ENCODE results near the gene LCN1.
"Not testable (repeated sequence)": the region's sequence is repeated elsewhere in the genome, so short reads cannot be mapped to it uniquely, and the experiment has no call there.

The LCN1 gene

DNA sequence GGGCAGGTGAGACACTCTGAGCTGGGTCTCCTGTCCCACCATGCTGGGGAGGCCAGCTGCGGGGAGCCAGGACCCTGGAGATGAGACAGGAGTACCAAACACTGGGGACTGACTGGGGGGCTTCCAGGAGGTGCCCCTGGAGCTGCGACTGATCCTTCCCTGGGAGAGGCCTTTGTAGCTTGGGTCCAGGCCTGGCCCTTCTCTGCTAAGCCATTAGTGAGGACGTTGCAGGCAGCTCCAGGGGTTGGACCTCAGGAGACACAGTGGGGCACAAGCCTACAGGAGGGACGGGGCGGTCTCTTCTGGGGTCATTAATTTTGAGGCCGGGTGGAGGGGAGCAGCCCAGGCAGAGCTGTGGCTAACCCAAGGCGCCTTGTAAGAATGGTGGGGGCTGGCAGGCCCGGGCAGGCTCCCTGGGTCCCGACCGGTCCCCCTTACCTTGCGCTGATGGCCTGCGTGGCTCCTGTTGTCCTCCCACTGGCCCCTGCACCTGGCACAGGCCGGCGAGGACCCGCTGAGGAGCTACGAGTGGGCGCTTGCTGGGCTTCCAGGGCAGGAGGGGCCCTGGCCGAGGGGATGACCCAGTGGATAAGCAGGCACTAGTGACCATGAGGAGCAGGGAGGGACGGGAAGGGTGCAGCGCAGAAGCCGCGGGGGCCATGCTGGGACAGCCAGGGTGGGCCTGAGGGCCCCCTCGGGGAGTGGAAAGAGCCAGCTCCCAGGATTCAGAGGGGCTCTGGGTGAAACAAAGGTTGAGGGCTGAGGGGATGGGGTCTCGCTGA is 15.6 kb upstream of the LCN1 start:
- no peak for DNase-seq

- no peak for DNase-seq
These were observed 14.7 kb upstream of the LCN1 start for GRCh38 chr9:135506327-135507103.

- DNase-seq, result no peak
These were observed 13.9 kb upstream of the LCN1 start for GRCh38 chr9:135507104-135508035.

- no peak for DNase-seq
These were observed 12.9 kb upstream of the LCN1 start for GRCh38 chr9:135508211-135508820.

DNA sequence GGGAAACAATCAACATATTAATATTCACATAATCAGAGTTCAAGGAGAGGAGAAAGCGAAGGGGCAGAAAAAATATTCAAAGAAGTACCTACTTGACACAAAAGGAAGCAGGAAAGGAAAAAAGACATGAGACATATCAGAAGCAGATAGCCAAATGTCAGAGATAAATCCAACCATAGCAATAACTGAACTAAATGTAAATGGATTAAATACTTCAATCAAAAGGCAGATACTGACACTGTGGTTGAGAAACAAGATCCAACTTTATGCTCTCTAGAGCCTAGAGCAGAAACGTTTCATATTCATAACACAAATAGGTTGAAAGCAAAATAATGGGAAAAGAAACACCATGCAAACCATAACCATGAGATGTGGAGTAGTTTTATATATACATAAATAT is 11.8 kb upstream of the LCN1 start:
- no peak for DNase-seq

DNA sequence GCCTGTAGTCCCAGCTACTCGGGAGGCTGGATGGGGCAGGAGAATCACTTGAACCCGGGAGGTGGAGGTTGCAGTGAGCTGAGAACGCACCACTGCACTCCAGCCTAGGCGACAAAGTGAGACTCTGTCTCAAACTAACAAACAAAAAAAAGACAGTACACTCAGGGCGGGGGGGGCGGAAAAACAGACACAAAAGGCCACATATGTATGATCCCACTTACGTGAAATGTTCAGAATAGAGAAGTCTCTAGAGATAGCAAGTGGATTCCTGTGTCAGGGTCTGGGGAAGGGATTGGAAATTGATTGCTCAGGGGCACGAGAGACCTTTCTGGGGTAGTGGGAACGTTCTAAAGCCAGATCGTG is 9.0 kb upstream of the LCN1 start:
- no peak for DNase-seq

DNA sequence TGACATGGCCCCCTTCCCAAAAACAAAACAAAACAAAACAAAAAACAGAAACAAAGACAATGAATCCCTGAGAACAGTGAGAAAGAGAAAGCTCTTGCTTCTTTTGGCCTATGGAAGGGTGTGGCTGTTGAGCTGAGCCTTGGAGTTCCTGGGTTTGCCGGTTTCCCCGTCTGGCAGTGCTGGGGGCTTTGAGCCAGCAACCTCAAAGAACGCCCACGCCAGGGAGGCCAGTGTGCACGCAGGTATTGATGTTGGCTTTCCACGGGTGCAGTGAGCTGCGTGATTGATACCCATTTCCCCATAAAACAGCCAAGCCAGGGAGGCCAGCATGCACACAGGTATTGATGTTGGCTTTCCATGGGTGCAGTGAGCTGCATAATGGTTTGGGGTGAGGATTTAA is 8.3 kb upstream of the LCN1 start:
- DNase-seq, result no peak

DNA sequence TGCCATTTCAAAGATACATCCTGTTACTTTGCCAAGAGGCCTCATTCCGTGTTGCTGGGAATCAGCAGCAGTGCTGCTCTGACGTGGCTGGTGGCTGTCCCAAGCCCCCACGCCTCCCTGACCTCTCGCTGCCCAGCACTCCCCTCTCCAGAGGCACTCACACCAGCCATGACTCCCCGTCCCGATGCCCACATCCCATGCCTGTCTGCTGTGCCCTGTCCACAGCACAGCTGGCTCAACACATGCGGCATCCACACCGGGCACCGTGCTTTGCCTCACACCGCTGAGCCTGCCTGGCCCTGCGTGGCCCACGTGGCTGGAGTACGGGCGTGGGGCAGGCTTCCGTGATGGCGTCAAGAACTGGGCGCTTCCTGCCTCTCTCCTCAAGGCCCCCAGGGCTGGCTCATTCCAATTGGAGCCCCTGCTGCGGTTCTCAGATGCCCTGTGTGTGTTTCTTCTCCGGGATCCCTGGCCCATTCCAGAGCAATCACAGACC is 7.8 kb upstream of the LCN1 start:
- DNase-seq, result no peak

DNA sequence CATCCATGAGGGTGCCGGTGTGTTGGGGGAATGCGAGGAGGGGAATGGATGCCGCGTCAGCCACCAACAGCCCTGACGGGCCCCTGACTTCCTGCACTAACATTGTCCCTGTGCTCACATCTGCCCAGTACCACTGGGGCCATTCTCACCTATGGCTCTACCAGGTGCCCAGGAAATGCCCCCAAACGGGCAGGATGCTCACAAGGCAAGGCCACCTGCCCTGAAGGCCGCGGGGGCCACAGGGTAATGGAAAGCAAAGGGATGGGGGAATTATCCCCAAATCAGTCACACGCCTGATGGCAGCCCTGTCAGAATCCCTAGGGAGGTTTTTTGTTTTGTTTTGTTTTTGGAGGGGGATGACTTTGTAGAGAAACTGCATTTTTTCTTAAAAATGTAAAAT is 7.3 kb upstream of the LCN1 start:
- DNase-seq, result not testable (repeated sequence)

- DNase-seq, result no peak
These were observed 6.7 kb upstream of the LCN1 start for GRCh38 chr9:135514342-135515082.

DNA sequence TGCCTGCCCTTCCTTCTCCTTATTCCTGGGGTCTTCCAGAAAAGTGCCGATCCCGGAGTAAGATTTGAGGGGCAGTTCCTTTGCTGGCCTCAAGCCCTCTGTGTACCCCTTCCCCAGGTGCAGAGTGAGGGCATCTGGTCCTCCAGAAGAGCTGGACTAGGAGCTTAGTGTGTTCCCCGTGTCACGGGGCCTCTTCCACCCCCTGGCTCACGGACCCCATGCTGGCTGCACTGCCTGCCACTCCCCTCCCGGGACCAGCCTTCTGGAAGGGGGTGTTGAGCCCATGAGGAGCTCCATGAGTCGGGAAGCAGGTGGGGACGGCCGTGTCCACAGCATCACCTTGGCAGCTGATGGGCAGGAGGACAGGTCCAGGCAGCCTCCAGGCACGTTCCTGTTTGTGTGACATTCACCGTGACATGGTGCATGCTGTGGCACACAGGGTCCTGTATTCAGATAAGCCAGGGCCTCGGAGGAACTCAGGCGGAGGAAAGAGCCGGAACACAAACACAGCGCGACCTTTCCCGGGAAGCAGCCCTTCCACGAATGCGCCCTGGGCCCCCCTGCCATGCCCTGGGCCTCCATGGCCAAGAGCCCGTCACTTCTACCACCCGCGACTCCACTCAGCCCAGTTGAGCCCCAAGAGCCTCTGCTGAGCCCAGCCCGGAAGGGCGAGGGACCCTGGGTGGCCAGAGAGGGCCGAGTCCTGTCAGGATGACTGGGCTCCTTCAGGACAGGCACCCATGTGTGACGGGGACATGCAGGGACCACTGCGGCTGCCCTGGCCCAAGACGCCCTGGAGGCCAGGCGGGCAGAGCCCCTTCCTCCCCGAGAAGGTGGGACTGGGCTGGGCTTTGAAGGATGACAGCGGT is 5.9 kb upstream of the LCN1 start:
- DNase-seq, result no peak

DNA sequence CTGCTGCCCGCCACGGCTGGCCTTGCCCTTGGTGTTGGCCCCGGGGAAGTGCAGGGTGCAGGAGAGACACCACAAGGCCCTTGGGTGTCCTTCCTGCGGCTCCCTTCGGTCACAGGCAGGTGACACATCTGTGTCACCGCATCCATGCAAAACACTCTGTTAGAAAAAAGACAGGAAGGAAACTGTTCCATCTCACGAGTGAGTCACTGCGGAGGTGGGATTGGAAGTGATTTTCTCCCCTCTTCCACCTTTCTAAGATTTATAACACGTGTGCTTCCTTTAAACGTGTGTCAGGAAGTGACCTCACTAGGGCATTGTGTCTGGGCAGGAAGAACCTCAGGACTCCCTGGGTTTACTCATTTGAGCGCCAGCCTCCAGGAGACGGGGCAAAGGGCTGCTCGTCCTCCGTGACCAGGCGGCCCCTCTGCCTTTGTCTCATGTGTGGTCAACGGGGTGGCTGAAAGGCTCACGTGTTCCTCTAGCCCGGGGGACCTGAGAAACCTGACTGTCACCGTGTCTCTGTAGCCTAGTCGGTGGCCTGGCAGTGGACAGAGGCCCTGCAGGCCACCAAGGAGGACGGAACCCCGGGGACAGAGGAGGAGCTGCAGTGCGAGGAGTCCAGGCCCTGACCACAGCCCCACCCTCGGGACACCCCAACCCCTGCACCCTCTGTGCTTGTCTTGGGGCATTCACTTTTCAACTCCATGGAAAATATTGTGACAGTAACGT is 4.9 kb upstream of the LCN1 start:
- no peak for DNase-seq

DNA sequence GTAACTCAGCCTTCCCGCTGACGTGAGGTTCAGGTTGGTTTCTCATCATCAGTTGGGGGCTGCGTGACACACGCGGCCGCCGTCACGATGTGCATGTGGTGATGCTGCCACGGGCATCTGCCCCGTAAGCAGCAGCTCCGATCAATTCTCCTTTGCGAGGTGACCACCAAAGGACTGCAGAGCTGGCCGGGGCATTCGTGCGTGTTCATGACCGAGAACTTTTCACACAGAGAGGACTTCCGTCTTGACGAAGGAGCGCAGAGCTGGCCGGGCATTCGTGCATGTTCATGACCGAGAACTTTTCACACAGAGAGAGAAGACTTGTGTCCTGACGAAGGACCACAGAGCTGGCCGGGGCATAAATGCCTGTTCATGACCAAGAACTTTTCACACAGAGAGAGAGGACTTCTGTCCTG is 3.8 kb upstream of the LCN1 start:
- no peak for DNase-seq

GRCh38 chr9:135519179-135519971 is 1.9 kb upstream of the LCN1 start:
- no peak for DNase-seq

DNA sequence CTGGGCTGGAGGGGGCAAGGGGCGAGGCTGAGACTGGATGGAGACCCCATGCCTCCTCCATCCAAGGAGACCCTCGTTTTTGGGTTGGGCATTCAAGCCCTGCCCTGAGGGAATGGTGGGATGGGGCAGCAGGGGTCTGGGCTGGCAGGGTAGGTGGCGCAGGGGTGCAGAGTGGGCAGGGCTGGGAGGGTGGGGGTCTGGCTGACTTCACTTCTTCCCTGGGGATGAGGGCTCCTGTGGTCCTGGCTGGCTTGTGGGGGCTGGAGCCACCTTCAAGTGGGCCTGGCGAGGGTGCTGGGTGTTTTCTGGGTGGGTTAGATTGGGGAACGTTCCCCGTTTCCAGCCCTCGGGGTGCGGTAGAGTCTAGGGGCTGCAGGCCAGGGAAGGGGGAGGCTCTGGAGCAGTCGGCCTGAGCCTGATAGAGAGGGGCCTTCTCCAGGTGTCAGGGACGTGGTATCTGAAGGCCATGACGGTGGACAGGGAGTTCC is 412 bp downstream of the LCN1 start:
- no peak for DNase-seq

GRCh38 chr9:135522137-135522877 is 1.1 kb downstream of the LCN1 start:
- no peak for DNase-seq

DNA sequence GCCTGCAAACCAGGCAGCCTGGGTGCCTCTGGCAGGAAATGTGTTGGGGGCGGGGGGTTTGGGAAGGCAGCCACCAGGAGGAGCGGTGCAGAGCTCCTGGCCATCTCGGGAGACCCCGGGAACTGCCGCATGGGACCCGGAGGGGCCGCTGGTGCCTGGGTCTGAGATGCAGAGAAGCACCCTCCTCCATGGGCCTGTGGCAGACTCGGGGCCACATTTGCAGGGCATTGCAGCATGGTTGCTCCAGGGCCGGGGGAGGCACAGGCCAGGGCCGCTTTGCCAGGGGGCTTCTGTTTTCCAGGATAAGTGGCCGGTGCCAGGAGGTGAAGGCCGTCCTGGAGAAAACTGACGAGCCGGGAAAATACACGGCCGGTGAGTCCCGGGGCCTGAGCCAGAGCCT is 1.7 kb downstream of the LCN1 start:
- DNase-seq, result no peak

- DNase-seq, result no peak
These were observed 2.4 kb downstream of the LCN1 start for GRCh38 chr9:135523521-135524129.

Measured in NCI-H526 (cell line).